Mucosa of descending colon (tissue), 3 donors: ENCODE results near the gene SFMBT2. TPM values are rescaled to one million over a fixed set of nuclear protein-coding genes. Genes with fewer than 3 reads are reported as not detected.
"Not testable (repeated sequence)": the region's sequence is repeated elsewhere in the genome, so short reads cannot be mapped to it uniquely, and the experiment has no call there.

ENCODE experiments used
- ATAC-seq: fragments of 200-7000 bp; cut with Tn5 transposase; one replicate; pipeline ENCODE4 v1.9.1; 2020; ENCODE audit warnings: mild to moderate bottlenecking, moderate library complexity
- DNase-seq, 3 donors: peaks; one replicate each; pipeline ENCODE4 v3.0.0-alpha.2; 2020
- H3K36me3 ChIP-seq: fragments of 200-600 bp; one replicate; pipeline ENCODE4 v1.8.0; 2021; ENCODE audit warnings: low read depth, mild to moderate bottlenecking
- H3K4me1 ChIP-seq: fragments of 200-600 bp; one replicate; pipeline ENCODE4 v1.8.0; 2021; ENCODE audit warnings: low read depth, mild to moderate bottlenecking
- H3K4me3 ChIP-seq: fragments of 200-600 bp; one replicate; pipeline ENCODE4 v1.8.0; 2021; ENCODE audit warnings: mild to moderate bottlenecking
- H3K9me3 ChIP-seq: fragments of 200-600 bp; one replicate; pipeline ENCODE4 v1.8.0; 2021; ENCODE audit warnings: mild to moderate bottlenecking
- intact Hi-C, 2 donors: fragments of 100-400 bp; cut with DNase I in 1 of 2; cut with micrococcal nuclease in 1 of 2; formaldehyde crosslinking; loops; one replicate each; pipeline versions ENCODE4 v1.11.0 to v1.11.1; 2022; cut with DNase I, micrococcal nuclease
- total RNA-seq, 3 donors: library from RNA; stranded (reverse); fragmentation: NEBNext Ultra II Directional in 2 of 3; extraction: Animal tissue kit (Norgen Biotek cat#: 25700) in 2 of 3; gene quantifications; one replicate each; pipeline versions ENCODE4 v1.2.1 to v1.2.4, GENCODE V29; 2021 to 2023
- TF ChIP-seq, protein P1 (sequence below): fragments of 200-600 bp; IDR thresholded peaks from one replicate; pipeline ENCODE4 v1.8.0; 2022; ENCODE audit warnings: antibody characterized with exemption, mild to moderate bottlenecking
- donor health status: DM: no; HTN: no; CAD: no; lungs with moderate emphysema.
- donor health status: DM: no; HTN: no; CAD: no.
- donor health status: DM: no; HTN: yes; CAD: no.

Gene SFMBT2
- total RNA-seq, 3 donors from 2014 or later: 3.9 to 8.8 (median 5.7) TPM

DNA sequence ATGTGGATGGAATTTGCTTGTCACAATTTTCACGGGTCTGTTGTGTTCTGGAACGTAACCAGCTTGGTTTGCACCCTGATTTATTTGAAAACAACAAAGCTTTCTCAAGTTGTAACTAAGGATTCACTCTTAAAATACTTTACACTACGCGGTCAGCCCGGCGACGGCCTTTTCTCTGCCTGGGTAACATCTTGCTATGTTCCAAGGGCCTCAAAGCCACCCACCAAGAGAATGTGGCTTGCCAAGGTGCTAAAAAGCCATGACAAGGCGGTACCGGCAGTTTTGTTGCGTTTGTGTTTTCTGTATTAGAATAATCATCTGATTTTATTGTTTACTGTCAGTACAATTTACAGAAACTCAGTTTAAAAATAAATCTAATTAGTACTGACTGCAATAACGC is 220.9 kb downstream of the SFMBT2 start:
- intact Hi-C loops: no loop called here
- no peaks in the 10 kb centered on the region for H3K36me3 ChIP-seq
- ATAC-seq: no peak
- H3K4me3 ChIP-seq: no peak overlapping the region
- TF ChIP-seq, protein P1, sequence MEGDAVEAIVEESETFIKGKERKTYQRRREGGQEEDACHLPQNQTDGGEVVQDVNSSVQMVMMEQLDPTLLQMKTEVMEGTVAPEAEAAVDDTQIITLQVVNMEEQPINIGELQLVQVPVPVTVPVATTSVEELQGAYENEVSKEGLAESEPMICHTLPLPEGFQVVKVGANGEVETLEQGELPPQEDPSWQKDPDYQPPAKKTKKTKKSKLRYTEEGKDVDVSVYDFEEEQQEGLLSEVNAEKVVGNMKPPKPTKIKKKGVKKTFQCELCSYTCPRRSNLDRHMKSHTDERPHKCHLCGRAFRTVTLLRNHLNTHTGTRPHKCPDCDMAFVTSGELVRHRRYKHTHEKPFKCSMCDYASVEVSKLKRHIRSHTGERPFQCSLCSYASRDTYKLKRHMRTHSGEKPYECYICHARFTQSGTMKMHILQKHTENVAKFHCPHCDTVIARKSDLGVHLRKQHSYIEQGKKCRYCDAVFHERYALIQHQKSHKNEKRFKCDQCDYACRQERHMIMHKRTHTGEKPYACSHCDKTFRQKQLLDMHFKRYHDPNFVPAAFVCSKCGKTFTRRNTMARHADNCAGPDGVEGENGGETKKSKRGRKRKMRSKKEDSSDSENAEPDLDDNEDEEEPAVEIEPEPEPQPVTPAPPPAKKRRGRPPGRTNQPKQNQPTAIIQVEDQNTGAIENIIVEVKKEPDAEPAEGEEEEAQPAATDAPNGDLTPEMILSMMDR: no peak
- no peaks in the 10 kb centered on the region for H3K4me1 ChIP-seq
- DNase-seq: no peak
- H3K9me3 ChIP-seq: no peaks in the 10 kb centered on the region

DNA sequence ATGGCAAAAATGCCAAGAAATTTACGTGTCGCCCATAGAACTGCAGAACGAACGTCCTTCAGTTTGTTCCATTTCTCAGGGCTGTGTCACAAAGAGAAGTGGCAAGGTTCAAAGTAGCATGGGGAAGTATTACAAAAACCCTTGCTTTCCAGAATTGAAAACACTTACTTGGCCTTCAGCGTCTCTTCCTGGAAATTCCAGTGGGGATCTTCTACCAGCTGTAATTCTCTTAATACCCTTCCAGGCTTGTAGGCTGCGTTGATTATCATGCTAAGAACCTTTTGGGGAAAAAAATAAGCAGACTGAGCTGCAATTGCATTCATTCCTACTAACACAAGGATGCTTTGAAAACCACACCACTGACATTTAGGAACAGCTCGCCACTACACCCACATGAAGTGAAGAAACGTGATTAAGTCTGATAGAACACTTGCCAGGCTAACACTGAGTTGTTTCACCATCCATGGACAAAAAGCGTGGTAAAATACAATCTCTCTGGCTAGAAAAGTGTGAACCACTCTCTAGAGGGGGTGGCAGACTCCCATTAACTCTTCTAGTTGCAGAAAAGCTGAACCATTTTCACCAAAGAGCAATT is 222.3 kb downstream of the SFMBT2 start:
- intact Hi-C loops: no loop called here
- TF ChIP-seq, protein P1: no peak
- ATAC-seq (no peak), DNase-seq (no peak)
- Histone ChIP-seq H3K9me3 (no peaks in the 10 kb centered on the region), H3K4me3 (no peak overlapping the region), H3K36me3 (no peaks in the 10 kb centered on the region), H3K4me1 (no peaks in the 10 kb centered on the region)

DNA sequence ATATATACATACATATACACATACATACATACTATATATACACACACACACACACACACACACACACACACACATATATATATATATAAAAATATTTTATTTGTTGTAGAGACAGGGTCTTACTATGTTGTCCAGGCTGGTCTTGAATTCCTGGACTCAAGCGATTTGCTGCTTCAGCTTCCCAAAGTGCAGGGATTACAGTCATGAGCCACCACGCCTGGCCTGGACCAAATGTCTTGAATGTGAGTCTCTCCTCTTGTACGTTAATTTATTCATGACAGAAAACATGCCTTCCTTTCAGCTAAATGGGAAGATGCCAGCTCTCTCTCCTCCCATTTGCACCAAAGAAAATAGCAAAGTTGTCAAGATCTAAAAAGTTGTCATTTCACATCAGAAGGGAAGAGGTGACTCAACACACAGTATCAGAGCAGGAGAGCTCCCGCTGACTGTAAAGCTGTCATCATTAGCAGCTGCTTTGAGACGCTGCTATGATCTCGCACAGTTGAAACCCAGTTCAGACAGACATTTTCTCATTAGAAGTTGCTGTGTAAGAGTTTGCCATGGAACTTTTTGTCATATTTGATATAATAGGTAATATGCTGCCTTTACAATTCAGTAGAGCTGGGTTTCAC is 224.3 kb downstream of the SFMBT2 start:
- Histone ChIP-seq H3K36me3 (no peaks in the 10 kb centered on the region), H3K4me1 (no peaks in the 10 kb centered on the region), H3K9me3 (no peaks in the 10 kb centered on the region), H3K4me3 (no peak overlapping the region)
- TF ChIP-seq, protein P1: no peak
- intact Hi-C loops: no loop called here
- ATAC-seq (no peak), DNase-seq (no peak)

DNA sequence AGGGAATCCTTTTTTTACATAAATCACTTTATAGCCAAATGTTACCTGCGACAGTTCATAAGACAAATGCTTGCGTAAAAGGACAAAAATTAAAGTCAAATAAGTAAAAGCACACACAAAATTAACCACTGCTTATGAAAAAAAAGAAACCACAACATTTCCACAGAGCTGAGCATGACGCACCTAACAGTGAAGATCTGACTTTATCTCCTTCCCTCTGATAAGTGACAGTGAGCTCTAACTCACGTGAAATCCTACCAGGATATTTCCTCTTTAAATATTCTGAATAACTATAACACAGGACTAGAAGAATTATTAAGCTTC is 225.5 kb downstream of the SFMBT2 start:
- H3K36me3 ChIP-seq: no peaks in the 10 kb centered on the region
- intact Hi-C loops: no loop called here
- no peaks in the 10 kb centered on the region for H3K4me1 ChIP-seq
- DNase-seq: no peak
- H3K4me3 ChIP-seq: no peak overlapping the region
- ATAC-seq: no peak
- H3K9me3 ChIP-seq: no peaks in the 10 kb centered on the region
- TF ChIP-seq, protein P1: no peak

DNA sequence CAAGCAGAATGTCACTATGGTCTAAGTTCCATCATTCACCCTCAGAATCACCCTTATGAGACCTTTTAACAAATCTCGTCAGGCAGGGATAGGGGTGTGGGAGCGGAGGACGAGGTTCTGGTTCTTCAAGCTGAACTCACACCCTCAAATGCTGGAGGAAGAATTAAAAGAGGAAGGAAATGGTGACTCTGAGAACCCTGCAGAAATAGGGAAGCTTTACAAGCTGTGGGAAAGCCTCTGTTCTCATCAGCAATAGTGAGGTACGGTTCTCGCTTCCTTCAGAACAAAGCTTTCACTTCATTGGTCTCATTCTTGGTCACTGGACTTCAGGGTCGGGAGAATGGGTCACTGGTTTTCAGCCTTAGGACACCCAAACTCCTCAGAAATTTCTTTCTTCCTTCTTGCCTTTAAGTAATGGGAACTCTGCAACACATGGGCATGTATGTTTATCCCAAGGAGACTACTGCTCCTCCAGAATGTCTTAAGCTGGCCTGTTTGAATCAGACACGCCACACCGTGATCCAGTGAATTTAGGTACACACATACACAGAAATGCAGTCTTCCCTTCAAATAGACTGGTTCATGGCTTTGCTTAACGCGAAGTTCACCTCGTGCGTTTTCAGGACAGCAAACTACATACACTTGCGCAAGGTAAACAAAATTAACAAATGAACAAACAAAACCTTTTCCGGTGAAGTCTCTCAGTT is 226.0 kb downstream of the SFMBT2 start:
- H3K9me3 ChIP-seq: no peaks in the 10 kb centered on the region
- no peak overlapping the region for H3K4me3 ChIP-seq
- DNase-seq: no peak
- ATAC-seq: peak; percentile 64
- no peaks in the 10 kb centered on the region for H3K4me1 ChIP-seq
- intact Hi-C loops: no loop called here
- no peaks in the 10 kb centered on the region for H3K36me3 ChIP-seq
- TF ChIP-seq, protein P1: no peak

DNA sequence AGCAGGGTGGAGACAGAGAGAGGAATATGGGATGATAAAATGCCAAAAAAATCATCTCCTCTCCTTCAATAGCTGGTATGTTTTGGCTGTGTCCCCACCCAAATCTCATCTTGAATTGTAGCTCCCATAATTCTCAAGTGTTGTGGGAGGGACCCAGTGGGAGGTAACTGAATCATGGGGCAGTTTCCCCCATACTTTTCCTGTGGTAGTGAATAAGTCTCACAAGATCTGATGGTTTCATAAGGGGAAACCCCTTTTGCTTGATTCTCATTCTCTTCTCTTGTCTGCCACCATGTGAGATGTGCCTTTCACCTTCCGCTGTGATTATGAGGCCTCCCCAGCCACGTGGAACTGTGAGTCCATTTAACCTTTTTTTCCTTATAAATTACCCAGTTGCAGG is 226.7 kb downstream of the SFMBT2 start:
- DNase-seq, H3K36me3 ChIP-seq, H3K4me3 ChIP-seq, ATAC-seq, intact Hi-C loops, H3K4me1 ChIP-seq, H3K9me3 ChIP-seq: not testable (repeated sequence)

DNA sequence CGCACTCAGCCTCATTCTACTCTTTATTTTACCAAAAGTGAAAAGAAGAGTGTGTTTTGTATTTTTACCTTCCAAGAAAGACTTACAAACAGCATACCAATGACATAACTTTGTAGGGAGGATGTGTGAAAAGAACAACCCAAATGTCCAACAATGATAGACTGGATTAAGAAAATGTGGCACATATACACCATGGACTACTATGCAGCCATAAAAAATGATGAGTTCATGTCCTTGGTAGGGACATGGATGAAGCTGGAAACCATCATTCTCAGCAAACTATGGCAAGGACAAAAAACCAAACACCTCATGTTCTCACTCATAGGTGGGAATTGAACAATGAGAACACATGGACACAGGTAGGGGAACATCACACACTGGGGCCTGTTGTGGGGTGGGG is 228.5 kb downstream of the SFMBT2 start:
- H3K4me1 ChIP-seq, H3K36me3 ChIP-seq, H3K4me3 ChIP-seq, H3K9me3 ChIP-seq, ATAC-seq, intact Hi-C loops, DNase-seq: not testable (repeated sequence)
